A673 (cell line): Measurements from ENCODE around the gene KIF23. TPM values are rescaled to one million over a fixed set of nuclear protein-coding genes. Genes with fewer than 3 reads are reported as not detected.
A peak's percentile ranks its signal among the peaks of the same experiment; 100 is the strongest.

Experiments used
- BruUV-seq: library from RNA; stranded (reverse); fragments of 400-500 nt; replicated peaks from 2 replicates; lab custom pipeline; 2021; lab: Mats Ljungman, UMichigan
- CTCF ChIA-PET: fragments of 300-600 bp; sonication (Branson Sonifier 250); formaldehyde crosslinking; loops from one replicate; lab custom pipeline; 2022; ENCODE audit warnings: antibody characterized with exemption; lab: Charles Lee
- POLR2A ChIA-PET: fragments of 300-600 bp; sonication (Branson Sonifier 250); formaldehyde crosslinking; loops from one replicate; lab custom pipeline; 2022; ENCODE audit warnings: antibody characterized with exemption; ENCODE audit not compliant: low non-redundant PET; lab: Charles Lee
- DNase-seq: peaks from one replicate; pipeline ENCODE4 v3.0.0-alpha.2; 2015; ENCODE audit warnings: low spot score
- H3K27ac ChIP-seq: fragments of 200-600 bp; sonication (generic); 2 replicates; pipeline ENCODE4 v1.5.1; 2016; ENCODE audit warnings: mixed run types, low read depth, mild to moderate bottlenecking, mixed read lengths, antibody characterized with exemption, low read length; ENCODE audit not compliant: poor library complexity, severe bottlenecking
- H3K27me3 ChIP-seq: fragments of 200-600 bp; sonication (generic); replicated peaks from 2 replicates; pipeline ENCODE4 v1.6.1; 2017; ENCODE audit warnings: mixed run types, low read depth, mild to moderate bottlenecking, mixed read lengths, antibody characterized with exemption, low read length; ENCODE audit not compliant: insufficient read depth, poor library complexity
- H3K36me3 ChIP-seq: fragments of 200-600 bp; sonication (generic); 2 replicates; pipeline ENCODE4 v1.6.1; 2016; ENCODE audit warnings: mixed run types, mild to moderate bottlenecking, mixed read lengths, antibody characterized with exemption, low read length; ENCODE audit not compliant: insufficient read depth, poor library complexity, severe bottlenecking
- H3K4me1 ChIP-seq: fragments of 200-600 bp; sonication (generic); 2 replicates; pipeline ENCODE4 v1.6.1; 2017; ENCODE audit warnings: mixed run types, mild to moderate bottlenecking, mixed read lengths, antibody characterized with exemption, low read length; ENCODE audit not compliant: insufficient read depth, poor library complexity, severe bottlenecking
- H3K4me3 ChIP-seq: fragments of 200-600 bp; sonication (generic); 2 replicates; pipeline ENCODE4 v1.5.1; 2016; ENCODE audit warnings: low read depth, mixed run types, mild to moderate bottlenecking, mixed read lengths, low read length; ENCODE audit not compliant: poor library complexity, severe bottlenecking
- H3K9me3 ChIP-seq: fragments of 200-600 bp; sonication (generic); 2 replicates; pipeline ENCODE4 v1.6.1; 2016; ENCODE audit warnings: mixed run types, low read depth, mild to moderate bottlenecking, mixed read lengths, antibody characterized with exemption, low read length; ENCODE audit not compliant: poor library complexity, severe bottlenecking
- CTCF ChIP-seq: fragments of 300-800, 200-600 bp; sonication (generic); conservative IDR thresholded peaks from 2 replicates; pipeline ENCODE4 v1.5.1; 2017; ENCODE audit warnings: low read depth, mild to moderate bottlenecking, antibody characterized with exemption, low read length, moderate library complexity, mixed read lengths
- EZH2 ChIP-seq: fragments of 200-600 bp; sonication (generic); IDR thresholded peaks from 2 replicates; pipeline ENCODE4 v1.6.1; 2017; ENCODE audit warnings: borderline replicate concordance, low read depth, mild to moderate bottlenecking, mixed read lengths, antibody characterized with exemption, low read length; ENCODE audit not compliant: poor library complexity, severe bottlenecking
- intact Hi-C: fragments of 100-400 bp; cut with micrococcal nuclease; formaldehyde crosslinking; loops from one replicate; pipeline ENCODE4 v1.10.0; 2022; ENCODE audit not compliant: unreplicated experiment
- total RNA-seq: library from RNA; stranded (reverse); gene quantifications from 2 replicates; pipeline ENCODE4 v1.2.3, GENCODE V29; 2021

KIF23 gene
- total RNA-seq, 1 experiment from 2014 or later = 124 TPM

GRCh38 chr15:69394556-69395282 is 19.4 kb upstream of the KIF23 start:
- intact Hi-C loops = loop anchor here (1.0 to 10.0 kb wide), 3 partner anchors 120 to 335 kb away; partner anchors contain the start of gene GLCE
- H3K4me1 ChIP-seq = peaks cover 11% of the 10 kb centered on the region
- TF ChIP-seq EZH2 = no peak
- TF ChIP-seq CTCF = peak; percentile 98
- DNase-seq = peak; percentile 85
- ChIA-PET POLR2A (interaction anchor here (0.6 kb wide), 1 partner anchor 358 kb away, joined by 5 read pairs; no protein-coding TSS in a partner anchor), CTCF (interaction anchor here (0.6 to 1.9 kb wide), 5 partner anchors 9 to 338 kb away, joined by 3 to 20 read pairs (median 5); no protein-coding TSS in a partner anchor)
- no peaks in the 10 kb centered on the region for H3K9me3 ChIP-seq
- no TSS peak for BruUV-seq
- no peaks in the 10 kb centered on the region for H3K27me3 ChIP-seq
- no peaks in the 10 kb centered on the region for H3K36me3 ChIP-seq
- H3K4me3 ChIP-seq = no peak overlapping the region
- H3K27ac ChIP-seq = no peak overlapping the region

- H3K27ac ChIP-seq = no peak overlapping the region
- H3K9me3 ChIP-seq = no peaks in the 10 kb centered on the region
- ChIA-PET POLR2A (no interaction called here), CTCF (interaction anchor here (1.6 to 1.9 kb wide), 2 partner anchors 336 to 338 kb away, joined by 5 to 20 read pairs; no protein-coding TSS in a partner anchor)
- H3K4me3 ChIP-seq = no peak overlapping the region
- intact Hi-C loops = loop anchor here (10.0 kb wide), 1 partner anchor 121 kb away; no protein-coding TSS in a partner anchor
- peaks cover 11% of the 10 kb centered on the region for H3K4me1 ChIP-seq
- H3K27me3 ChIP-seq = no peaks in the 10 kb centered on the region
- no TSS peak for BruUV-seq
- H3K36me3 ChIP-seq = no peaks in the 10 kb centered on the region
- TF ChIP-seq EZH2 = no peak
- DNase-seq = no peak
Observed at GRCh38 chr15:69395460-69395859, 18.7 kb upstream of the KIF23 start.

GRCh38 chr15:69395991-69396390 is 18.2 kb upstream of the KIF23 start:
- Histone ChIP-seq H3K4me1 (peaks cover 11% of the 10 kb centered on the region), H3K4me3 (no peak overlapping the region), H3K36me3 (no peaks in the 10 kb centered on the region), H3K27ac (no peak overlapping the region), H3K9me3 (no peaks in the 10 kb centered on the region), H3K27me3 (no peaks in the 10 kb centered on the region)
- intact Hi-C loops = loop anchor here (10.0 kb wide), 1 partner anchor 121 kb away; no protein-coding TSS in a partner anchor
- DNase-seq = no peak
- ChIA-PET CTCF (no interaction called here), POLR2A (no interaction called here)
- TF ChIP-seq CTCF (no peak), EZH2 (no peak)
- no TSS peak for BruUV-seq
